HG02642 (cell line): ENCODE measurements around the gene SLC15A1.

Experiments used
- ATAC-seq: cut with Tn5 transposase; IDR thresholded peaks from one replicate; pipeline ENCODE4 v1.9.1; 2021; ENCODE audit warnings: mild to moderate bottlenecking; ENCODE audit not compliant: unreplicated experiment, poor library complexity

The SLC15A1 gene

GRCh38 chr13:98752467-98753290 is at the start of gene SLC15A1:
Gene SLC15A1, minus strand, starts transcription at chr13:98752672. Its CDS starts 74 bp downstream, at chr13:98752598.
- ATAC-seq = no peak

GRCh38 chr13:98801626-98802418 is 49.4 kb upstream of the SLC15A1 start:
- ATAC-seq = no peak

GRCh38 chr13:98800078-98800477 is 47.6 kb upstream of the SLC15A1 start:
- no peak for ATAC-seq

GRCh38 chr13:98798849-98799645 is 46.6 kb upstream of the SLC15A1 start:
- ATAC-seq = no peak

GRCh38 chr13:98797456-98797855 is 45.0 kb upstream of the SLC15A1 start:
- no peak for ATAC-seq

GRCh38 chr13:98796798-98797197 is 44.3 kb upstream of the SLC15A1 start:
- no peak for ATAC-seq

GRCh38 chr13:98796191-98796590 is 43.7 kb upstream of the SLC15A1 start:
- no peak for ATAC-seq

GRCh38 chr13:98795220-98795619 is 42.7 kb upstream of the SLC15A1 start:
- no peak for ATAC-seq

GRCh38 chr13:98794498-98794897 is 42.0 kb upstream of the SLC15A1 start:
- ATAC-seq = no peak

GRCh38 chr13:98792785-98793495 is 40.5 kb upstream of the SLC15A1 start:
- ATAC-seq = no peak

- no peak for ATAC-seq
These were observed 39.8 kb upstream of the SLC15A1 start for GRCh38 chr13:98792321-98792720.

- ATAC-seq = no peak
These were observed 39.1 kb upstream of the SLC15A1 start for GRCh38 chr13:98791611-98792010.

- no peak for ATAC-seq
These were observed 35.5 kb upstream of the SLC15A1 start for GRCh38 chr13:98787996-98788395.

GRCh38 chr13:98787173-98787572 is 34.7 kb upstream of the SLC15A1 start:
- ATAC-seq = no peak

GRCh38 chr13:98786023-98786422 is 33.6 kb upstream of the SLC15A1 start:
- no peak for ATAC-seq

- ATAC-seq = no peak
These were observed 32.9 kb upstream of the SLC15A1 start for GRCh38 chr13:98785405-98785804.

- ATAC-seq = no peak
These were observed 32.2 kb upstream of the SLC15A1 start for GRCh38 chr13:98784666-98785065.

GRCh38 chr13:98783856-98784478 is 31.5 kb upstream of the SLC15A1 start:
- ATAC-seq = no peak

GRCh38 chr13:98782654-98783053 is 30.2 kb upstream of the SLC15A1 start:
- no peak for ATAC-seq

- ATAC-seq = no peak
These were observed 29.4 kb upstream of the SLC15A1 start for GRCh38 chr13:98781905-98782304.
